ENCODE data around the gene DGKD. TPM values are rescaled to one million over a fixed set of nuclear protein-coding genes. Genes with fewer than 3 reads are reported as not detected.

Gene DGKD
- total and polyA plus RNA-seq, 9 of the 15 experiments (the other 6 are each of a cell fraction or from before 2014, with no cell fraction given) = 0.52 to 29.5 (median 10.6) TPM

GRCh38 chr2:233437439-233437955 is 83.2 kb downstream of the DGKD start (continued):
- no peak for TF ChIP-seq CEBPB (tag; IDR thresholded peaks at IDR 0.05)

GRCh38 chr2:233438573-233439147 is 84.4 kb downstream of the DGKD start:
- ChIA-PET POLR2A (no interaction called here), CTCF (ENCODE audit: low intra/inter-chr PET ratio) (no interaction called here)
- H3K9me1 ChIP-seq (ENCODE audit: control insufficient read depth, insufficient read depth, low read length) = no peaks in the 10 kb centered on the region
- H3K9ac ChIP-seq (ENCODE audit: insufficient read depth in 1 of 2, low read depth in 2 of 2, low read length in 2 of 2) = no peak overlapping the region; a peak in 1 of 4 replicates
- H3K4me3 ChIP-seq = no peak overlapping the region
- H2AFZ ChIP-seq (ENCODE audit: low read depth, low read length) = no peak overlapping the region
- H3K9me3 ChIP-seq (replicated peaks; ENCODE audit: control insufficient read depth, insufficient read depth, low read depth, low read length) = no peaks in the 10 kb centered on the region
- BruUV-seq (replicated peaks) = no TSS peak
- DNase-seq (ENCODE audit: extremely low read depth in 1 of 4, low spot score in 3 of 4) (no peak), ATAC-seq (no peak), FAIRE-seq (no peak)
- no peaks in the 10 kb centered on the region for H4K20me1 ChIP-seq (replicated peaks; ENCODE audit: control insufficient read depth, insufficient read depth, low read length)
- peaks cover 37% of the 10 kb centered on the region; the same call in 2 of the 3 replicates for H3K36me3 ChIP-seq (ENCODE audit: control insufficient read depth, insufficient read depth, low read length)
- no peak overlapping the region for H3K4me2 ChIP-seq (ENCODE audit: insufficient read depth, low read length)
- intact Hi-C loops (cut with micrococcal nuclease) (no loop called here), in situ Hi-C loops (cut with MboI) (no loop called here)
- no peaks in the 10 kb centered on the region; a peak in 2 of 5 replicates for H3K4me1 ChIP-seq (replicated peaks in 1 of 2; ENCODE audit: control insufficient read depth in 2 of 2, insufficient read depth in 2 of 2, low read length in 2 of 2)
- H3K27me3 ChIP-seq (ENCODE audit: control insufficient read depth in 2 of 2, insufficient read depth in 2 of 2, low read length in 2 of 2) = no peaks in the 10 kb centered on the region
- WGBS (ENCODE audit: insufficient coverage, low coverage, missing lambda C conversion rate) = 85% methylated on average over 10 of the region's 15 CpGs
- no peaks in the 10 kb centered on the region for H3K79me2 ChIP-seq (ENCODE audit: control insufficient read depth, insufficient read depth, low read length)
- H3K27ac ChIP-seq (ENCODE audit: extremely low read depth, low read depth, low read length) = no peak overlapping the region
- TF ChIP-seq DLX4 (CRISPR knock-in tag; IDR thresholded peaks at IDR 0.05) (no peak), HDAC2 (IDR thresholded peaks at IDR 0.05) (no peak), ZNF253 (CRISPR knock-in tag; conservative IDR thresholded peaks at IDR 0.05) (no peak), STAG1 (CRISPR knock-in tag; IDR thresholded peaks at IDR 0.05; ENCODE audit: borderline replicate concordance) (no peak), ZFPM2 (CRISPR knock-in tag; IDR thresholded peaks at IDR 0.05) (no peak), TCF15 (CRISPR knock-in tag; IDR thresholded peaks at IDR 0.05) (no peak), ARID2 (IDR thresholded peaks at IDR 0.05) (no peak), NR1H2 (CRISPR knock-in tag; IDR thresholded peaks at IDR 0.05) (no peak), CBFB (CRISPR knock-in tag; IDR thresholded peaks at IDR 0.05) (no peak), EHMT2 (IDR thresholded peaks at IDR 0.05) (no peak), HCFC1 (IDR thresholded peaks at IDR 0.05; ENCODE audit: low read depth, low read length) (no peak), ZEB2 (IDR thresholded peaks at IDR 0.05) (no peak), MAFF (IDR thresholded peaks at IDR 0.05; ENCODE audit: low read length) (no peak), TRIM24 (IDR thresholded peaks at IDR 0.05) (no peak), ZBTB1 (CRISPR knock-in tag; IDR thresholded peaks at IDR 0.05; ENCODE audit: borderline replicate concordance, low read depth) (no peak), ZNF23 (CRISPR knock-in tag; IDR thresholded peaks at IDR 0.05) (no peak), DACH1 (IDR thresholded peaks at IDR 0.05; ENCODE audit: partially characterized antibody) (peak; percentile 97), GATA2 (CRISPR knock-in tag; IDR thresholded peaks at IDR 0.05) (peak; percentile 43; the same call in 1 of the 2 replicates), ZNF740 (CRISPR knock-in tag; IDR thresholded peaks at IDR 0.05) (no peak), ZNF740 (tag; IDR thresholded peaks at IDR 0.05) (no peak), C11orf30 (IDR thresholded peaks at IDR 0.05; ENCODE audit: low read depth) (no peak), TCF3 (CRISPR knock-in tag; IDR thresholded peaks at IDR 0.05) (no peak)
